Ovary (tissue), 3 donors: ENCODE data around the gene FHL3.

Experiments
- CTCF ChIP-seq, 3 donors: fragments of 450-650 bp in 2 of 3; fragments of 200-600 bp in 1 of 3; IDR thresholded peaks; one replicate each; pipeline versions ENCODE4 v1.5.1 to v1.8.0; 2016 to 2022; ENCODE audit warnings: antibody characterized with exemption in 3 of 3, mild to moderate bottlenecking in 1 of 3
- POLR2A ChIP-seq: fragments of 450-650 bp; IDR thresholded peaks from one replicate; pipeline ENCODE4 v1.6.1; 2017; ENCODE audit warnings: antibody characterized with exemption, mild to moderate bottlenecking, moderate library complexity
- donor health status: DM: no; HTN: no; CAD: no.

GRCh38 chr1:37978541-37978940, 26.8 kb downstream of the FHL3 start:
- TF ChIP-seq CTCF (IDR thresholded peaks at IDR 0.05) = no peak
- TF ChIP-seq POLR2A = no peak
